GM23248 (cell line): ENCODE results near the gene UBE2A. TPM values are rescaled to one million over a fixed set of nuclear protein-coding genes. Genes with fewer than 3 reads are reported as not detected.

Source experiments
- DNase-seq: peaks from one replicate; pipeline ENCODE4 v3.0.0-alpha.2; 2015
- H2AFZ ChIP-seq: fragments of 200-600 bp; sonication (generic); 2 replicates; pipeline ENCODE4 v1.6.1; 2016; ENCODE audit warnings: antibody characterized with exemption
- H3F3A ChIP-seq: fragments of 200-600 bp; sonication (generic); 2 replicates; pipeline ENCODE4 v1.6.1; 2016; ENCODE audit warnings: mild to moderate bottlenecking, antibody characterized with exemption, mixed run types; ENCODE audit not compliant: insufficient read depth
- H3K27ac ChIP-seq: fragments of 200-600 bp; sonication (generic); 2 replicates; pipeline ENCODE4 v1.5.1; 2016; ENCODE audit warnings: mild to moderate bottlenecking
- H3K27me3 ChIP-seq: fragments of 200-600 bp; sonication (generic); replicated peaks from 2 replicates; pipeline ENCODE4 v1.6.1; 2016; ENCODE audit warnings: mild to moderate bottlenecking; ENCODE audit not compliant: insufficient read depth
- H3K36me3 ChIP-seq: fragments of 200-600 bp; sonication (generic); 2 replicates; pipeline ENCODE4 v1.6.1; 2016; ENCODE audit warnings: low read depth, mild to moderate bottlenecking
- H3K4me1 ChIP-seq: fragments of 200-600 bp; sonication (generic); 2 replicates; pipeline ENCODE4 v1.6.1; 2016; ENCODE audit warnings: mild to moderate bottlenecking; ENCODE audit not compliant: insufficient read depth
- H3K4me2 ChIP-seq: fragments of 200-600 bp; sonication (generic); one replicate; pipeline ENCODE4 v1.6.1; 2016; ENCODE audit warnings: mild to moderate bottlenecking; ENCODE audit not compliant: unreplicated experiment
- H3K4me3 ChIP-seq: fragments of 200-600 bp; sonication (generic); 2 replicates; pipeline ENCODE4 v1.5.1; 2016; ENCODE audit warnings: mild to moderate bottlenecking
- H3K79me2 ChIP-seq: fragments of 200-600 bp; sonication (generic); 2 replicates; pipeline ENCODE4 v1.6.1; 2016; ENCODE audit warnings: mild to moderate bottlenecking; ENCODE audit not compliant: insufficient read depth
- H3K9ac ChIP-seq: fragments of 200-600 bp; sonication (generic); 2 replicates; pipeline ENCODE4 v1.6.1; 2016; ENCODE audit warnings: mild to moderate bottlenecking
- H3K9me2 ChIP-seq: fragments of 200-600 bp; sonication (generic); 2 replicates; pipeline ENCODE4 v1.6.1; 2016; ENCODE audit warnings: mixed run types, mild to moderate bottlenecking, moderate library complexity; ENCODE audit not compliant: insufficient read depth
- H3K9me3 ChIP-seq: fragments of 200-600 bp; sonication (generic); one replicate; pipeline ENCODE4 v1.6.1; 2017; ENCODE audit warnings: low read depth
- H4K20me1 ChIP-seq: fragments of 200-600 bp; sonication (generic); 2 replicates; pipeline ENCODE4 v1.6.0; 2016; ENCODE audit not compliant: insufficient read depth
- EZH2 ChIP-seq: fragments of 200-600 bp; sonication (generic); IDR thresholded peaks from 2 replicates; pipeline ENCODE4 v1.6.1; 2018; ENCODE audit warnings: antibody characterized with exemption, mild to moderate bottlenecking; ENCODE audit not compliant: insufficient read depth, poor library complexity, severe bottlenecking
- EZH2phosphoT487 ChIP-seq: fragments of 200-600 bp; sonication (generic); IDR thresholded peaks from 2 replicates; pipeline ENCODE4 v1.6.1; 2018; ENCODE audit warnings: antibody characterized with exemption, moderate library complexity, mild to moderate bottlenecking, low read depth; ENCODE audit not compliant: insufficient read depth
- WGBS, 2 experiments: methylation state at CpG; one replicate each; pipeline ENCODE4 v1.1.6; 2015 to 2017; ENCODE audit warnings: low lambda C conversion rate in 2 of 2, low coverage in 1 of 2; ENCODE audit errors: missing lambda C conversion rate in 2 of 2; 5-methylcytosine and 5-hydroxymethylcytosine counted together
- in situ Hi-C: fragments of 300-500 bp; cut with MboI; formaldehyde crosslinking; loops from 2 replicates; pipeline ENCODE4 v1.15.0; 2020
- polyA plus RNA-seq: library from polyadenylated mRNA; unstranded; fragments of >200 nt; fragmentation: Nextera tagmentation; extraction: Ambion mirVana; gene quantifications from 2 replicates; pipeline ENCODE4 v1.2.1, GENCODE V29; 2016
- total RNA-seq: library from RNA; depleted of rRNA; stranded (reverse); fragments of >200 nt; shearing (Covaris generic); gene quantifications from 2 replicates; pipeline ENCODE4 v1.2.3, GENCODE V29; 2014

UBE2A gene
- total and polyA plus RNA-seq, 2 experiments from 2014 or later, result 36.1 to 150 TPM

- no peaks in the 10 kb centered on the region for H3K36me3 ChIP-seq
- no peaks in the 10 kb centered on the region for H3K4me1 ChIP-seq
- H3K9me3 ChIP-seq, result no peaks in the 10 kb centered on the region
- H3K27me3 ChIP-seq, result no peaks in the 10 kb centered on the region
- WGBS, 2 experiments, result 8 to 16% methylated on average over 2 of the region's 2 CpGs
- no peak overlapping the region for H3K9ac ChIP-seq
- H3K4me2 ChIP-seq, result no peak overlapping the region
- H3K9me2 ChIP-seq, result no peaks in the 10 kb centered on the region
- no peaks in the 10 kb centered on the region for H4K20me1 ChIP-seq
- peaks cover 12% of the 10 kb centered on the region; the same call in 1 of the 2 replicates for H3F3A ChIP-seq
- in situ Hi-C loops, result no loop called here
- H3K79me2 ChIP-seq, result peaks cover 18% of the 10 kb centered on the region; the same call in 1 of the 2 replicates
- no peak overlapping the region for H2AFZ ChIP-seq
- no peak for TF ChIP-seq EZH2phosphoT487
- no peak for DNase-seq
- no peak overlapping the region for H3K27ac ChIP-seq
- H3K4me3 ChIP-seq, result no peak overlapping the region
Measured at GRCh38 chrX:119583431-119584059, 9.2 kb downstream of the UBE2A start.

GRCh38 chrX:119589810-119590209 is 15.4 kb downstream of the UBE2A start:
- Histone ChIP-seq H2AFZ (no peak overlapping the region), H3K9me2 (no peaks in the 10 kb centered on the region), H3K36me3 (no peaks in the 10 kb centered on the region; the same call in 1 of the 2 replicates), H3K9me3 (no peaks in the 10 kb centered on the region), H3K4me2 (no peak overlapping the region), H3K27me3 (no peaks in the 10 kb centered on the region), H3K4me3 (no peak overlapping the region), H4K20me1 (no peaks in the 10 kb centered on the region), H3K4me1 (no peaks in the 10 kb centered on the region), H3K9ac (no peak overlapping the region), H3F3A (0 out of 2 replicates have a peak, but pooled peaks cover 12% of the 10 kb centered on the region), H3K79me2 (peaks cover 22% of the 10 kb centered on the region), H3K27ac (no peak overlapping the region)
- no peak for TF ChIP-seq EZH2
- TF ChIP-seq EZH2phosphoT487, result no peak
- in situ Hi-C loops, result no loop called here
- no peak for DNase-seq
- WGBS, 2 experiments, result 98 to 100% methylated on average over 5 of the region's 5 CpGs

DNA sequence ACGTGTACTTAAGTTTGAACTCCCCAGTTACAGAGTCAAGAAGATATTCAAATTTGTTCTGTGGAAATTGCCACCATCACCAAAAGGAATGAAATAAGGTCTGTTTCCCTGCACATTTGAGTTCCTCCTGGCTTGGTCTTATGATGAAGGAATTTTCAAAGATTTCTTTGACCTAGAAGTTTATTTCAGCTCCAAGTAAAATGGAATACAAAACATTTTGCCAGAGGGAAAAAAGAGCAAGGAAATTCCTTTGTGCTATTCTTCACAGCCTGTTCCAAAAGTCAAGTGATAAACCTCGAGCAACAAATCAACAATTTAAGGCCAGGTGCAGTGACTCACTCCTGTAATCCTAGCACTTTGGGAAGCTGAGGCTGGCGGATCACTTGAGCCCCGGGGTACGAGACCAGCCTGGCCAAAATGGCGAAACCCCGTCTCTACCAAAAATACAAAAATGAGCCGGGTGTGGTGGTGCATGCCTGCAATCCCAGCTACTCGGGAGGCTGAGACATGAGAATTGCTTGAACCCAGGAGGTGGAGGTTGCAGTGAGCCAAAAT is 28.4 kb downstream of the UBE2A start:
- Histone ChIP-seq H3K9me2 (no peaks in the 10 kb centered on the region), H3K27me3 (no peaks in the 10 kb centered on the region), H3K79me2 (peaks cover 74% of the 10 kb centered on the region), H3K9me3 (no peaks in the 10 kb centered on the region), H3K4me3 (no peak overlapping the region), H3K36me3 (no peaks in the 10 kb centered on the region), H3F3A (peaks cover 10% of the 10 kb centered on the region; the same call in 1 of the 2 replicates), H3K9ac (no peak overlapping the region), H3K4me2 (no peak overlapping the region), H3K4me1 (0 out of 2 replicates have a peak, but pooled peaks cover 6% of the 10 kb centered on the region), H4K20me1 (no peaks in the 10 kb centered on the region), H2AFZ (no peak overlapping the region), H3K27ac (no peak overlapping the region)
- DNase-seq, result no peak
- in situ Hi-C loops, result loop anchor here (10.0 kb wide), 1 partner anchor 132 kb away; no protein-coding TSS in a partner anchor
- no peak for TF ChIP-seq EZH2
- WGBS, 2 experiments, result 86 to 98% methylated on average over 5 to 9 of the region's 9 CpGs

- peak overlapping the region; percentile 56 for H2AFZ ChIP-seq
- peaks cover 58% of the 10 kb centered on the region for H3K79me2 ChIP-seq
- peak; percentile 30 for DNase-seq
- H3K4me1 ChIP-seq, result 0 out of 2 replicates have a peak, but pooled peaks cover 6% of the 10 kb centered on the region
- peaks cover 10% of the 10 kb centered on the region; the same call in 1 of the 2 replicates for H3F3A ChIP-seq
- WGBS, 2 experiments, result 8 to 13% methylated on average over 10 to 17 of the region's 17 CpGs
- no peaks in the 10 kb centered on the region for H3K9me3 ChIP-seq
- peak overlapping the region; percentile 74 for H3K4me3 ChIP-seq
- H3K36me3 ChIP-seq, result no peaks in the 10 kb centered on the region
- H4K20me1 ChIP-seq, result no peaks in the 10 kb centered on the region
- H3K27me3 ChIP-seq, result no peaks in the 10 kb centered on the region
- H3K9ac ChIP-seq, result peak overlapping the region; percentile 88
- H3K9me2 ChIP-seq, result no peaks in the 10 kb centered on the region
- in situ Hi-C loops, result loop anchor here (10.0 kb wide), 1 partner anchor 130 kb away; no protein-coding TSS in a partner anchor
- TF ChIP-seq EZH2phosphoT487, result no peak
- no peak for TF ChIP-seq EZH2
- H3K27ac ChIP-seq, result no peak overlapping the region
- H3K4me2 ChIP-seq, result peak overlapping the region; percentile 81
Measured at GRCh38 chrX:119604766-119605463, 30.6 kb downstream of the UBE2A start.
